Heart left ventricle (tissue), 13 donors: Measurements from ENCODE around the gene HMGA1.

Source experiments
- POLR2A ChIP-seq, 2 donors: fragments of 450-650 bp; IDR thresholded peaks; one replicate each; pipeline ENCODE4 v1.6.1; 2017; ENCODE audit warnings: antibody characterized with exemption in 2 of 2, mild to moderate bottlenecking in 2 of 2, moderate library complexity in 2 of 2
- TF ChIP-seq, protein P1 (sequence below), 12 donors: fragments of 200-600 bp; sonication (generic) in 4 of 12; IDR thresholded peaks; one replicate each; pipeline versions ENCODE4 v1.5.0 to v1.8.0; 2018 to 2022; ENCODE audit warnings: antibody characterized with exemption in 12 of 12, mild to moderate bottlenecking in 5 of 12
- donor health status: ischemic (EF 13 %, LVEDD 7.1; RV severe dilation, severe dysfunction).
- donor health status: DM: no; HTN: yes; CAD: no.
- donor health status: DM: no; HTN: no; CAD: no.
- donor health status: ischemic (EF 25% LVEDD 6.9; RV normal size, moderate dysfunction).
- donor health status: ischemic (EF 25% LVEDD 5.7; RV mildly dilated, moderate dysfunction).
- donor health status: ischemic (EF 35%, LVEDD 5.7; RV mildly dilated, moderate dysfunction).
- donor health status: nonischemic (EF 11% LVEDD 7.7; RV severe dilation, severe dysfunction).
- donor health status: DM: yes; HTN: yes; CAD: no.
- donor health status: PGD.
- donor health status: ischemic (EF 29% LVEDD 5.4; RV normal size, mild dysfunction).
- donor health status: nonischemic (EF 23%, LVEDD 6.1; RV moderate dilation, normal function).

DNA sequence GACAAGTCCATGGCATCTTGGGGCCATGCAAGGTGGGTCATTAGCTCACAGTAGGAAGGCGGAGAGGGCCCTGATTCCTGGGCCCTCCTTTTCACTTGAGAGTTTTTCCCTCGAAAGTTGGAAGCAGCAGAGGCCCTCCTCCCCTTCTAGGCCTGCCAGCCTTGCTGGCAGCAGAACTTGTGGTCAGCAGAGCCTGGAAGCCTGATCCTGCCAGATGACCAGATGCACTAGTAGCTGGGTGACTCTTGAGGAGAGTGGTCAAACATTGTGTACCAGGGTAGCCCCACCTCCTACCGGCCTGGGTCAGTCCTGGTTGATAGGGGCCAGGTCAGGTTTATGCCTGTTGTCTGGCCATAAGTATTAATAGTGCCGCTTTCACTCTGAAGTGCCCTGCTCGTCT, 3.8 kb upstream of the HMGA1 start:
- TF ChIP-seq, protein P1, sequence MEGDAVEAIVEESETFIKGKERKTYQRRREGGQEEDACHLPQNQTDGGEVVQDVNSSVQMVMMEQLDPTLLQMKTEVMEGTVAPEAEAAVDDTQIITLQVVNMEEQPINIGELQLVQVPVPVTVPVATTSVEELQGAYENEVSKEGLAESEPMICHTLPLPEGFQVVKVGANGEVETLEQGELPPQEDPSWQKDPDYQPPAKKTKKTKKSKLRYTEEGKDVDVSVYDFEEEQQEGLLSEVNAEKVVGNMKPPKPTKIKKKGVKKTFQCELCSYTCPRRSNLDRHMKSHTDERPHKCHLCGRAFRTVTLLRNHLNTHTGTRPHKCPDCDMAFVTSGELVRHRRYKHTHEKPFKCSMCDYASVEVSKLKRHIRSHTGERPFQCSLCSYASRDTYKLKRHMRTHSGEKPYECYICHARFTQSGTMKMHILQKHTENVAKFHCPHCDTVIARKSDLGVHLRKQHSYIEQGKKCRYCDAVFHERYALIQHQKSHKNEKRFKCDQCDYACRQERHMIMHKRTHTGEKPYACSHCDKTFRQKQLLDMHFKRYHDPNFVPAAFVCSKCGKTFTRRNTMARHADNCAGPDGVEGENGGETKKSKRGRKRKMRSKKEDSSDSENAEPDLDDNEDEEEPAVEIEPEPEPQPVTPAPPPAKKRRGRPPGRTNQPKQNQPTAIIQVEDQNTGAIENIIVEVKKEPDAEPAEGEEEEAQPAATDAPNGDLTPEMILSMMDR (IDR thresholded peaks at IDR 0.05): no peak
- no peak for TF ChIP-seq POLR2A (IDR thresholded peaks at IDR 0.05)
